MG63 (cell line): ENCODE data around the gene SNRPB. TPM values are rescaled to one million over a fixed set of nuclear protein-coding genes. Genes with fewer than 3 reads are reported as not detected.

Experiments used
- DNase-seq: peaks from one replicate; pipeline ENCODE4 v3.0.0-alpha.2; 2020
- H3K27me3 ChIP-seq: fragments of 250-450 bp; sonication (Bioruptor Pico); 2 replicates; pipeline ENCODE4 v1.5.1; 2020; ENCODE audit warnings: mild to moderate bottlenecking, moderate library complexity
- H3K36me3 ChIP-seq: fragments of 250-450 bp; sonication (Bioruptor Pico); 2 replicates; pipeline ENCODE4 v1.5.1; 2020; ENCODE audit warnings: mild to moderate bottlenecking, moderate library complexity
- H3K4me3 ChIP-seq: fragments of 250-450 bp; sonication (Bioruptor Pico); 2 replicates; pipeline ENCODE4 v1.5.1; 2020; ENCODE audit warnings: mild to moderate bottlenecking, moderate library complexity
- H3K9me3 ChIP-seq: fragments of 250-450 bp; sonication (Bioruptor Pico); 2 replicates; pipeline ENCODE4 v1.5.1; 2020; ENCODE audit warnings: mild to moderate bottlenecking, moderate library complexity
- total RNA-seq: library from RNA; depleted of rRNA; stranded (reverse); fragments of >200 nt; shearing (Covaris generic); gene quantifications from 2 replicates; pipeline ENCODE4 v1.2.3, GENCODE V29; 2014; ENCODE audit warnings: low replicate concordance

SNRPB gene
- total RNA-seq, 1 experiment from 2014 or later: 775 TPM

DNA sequence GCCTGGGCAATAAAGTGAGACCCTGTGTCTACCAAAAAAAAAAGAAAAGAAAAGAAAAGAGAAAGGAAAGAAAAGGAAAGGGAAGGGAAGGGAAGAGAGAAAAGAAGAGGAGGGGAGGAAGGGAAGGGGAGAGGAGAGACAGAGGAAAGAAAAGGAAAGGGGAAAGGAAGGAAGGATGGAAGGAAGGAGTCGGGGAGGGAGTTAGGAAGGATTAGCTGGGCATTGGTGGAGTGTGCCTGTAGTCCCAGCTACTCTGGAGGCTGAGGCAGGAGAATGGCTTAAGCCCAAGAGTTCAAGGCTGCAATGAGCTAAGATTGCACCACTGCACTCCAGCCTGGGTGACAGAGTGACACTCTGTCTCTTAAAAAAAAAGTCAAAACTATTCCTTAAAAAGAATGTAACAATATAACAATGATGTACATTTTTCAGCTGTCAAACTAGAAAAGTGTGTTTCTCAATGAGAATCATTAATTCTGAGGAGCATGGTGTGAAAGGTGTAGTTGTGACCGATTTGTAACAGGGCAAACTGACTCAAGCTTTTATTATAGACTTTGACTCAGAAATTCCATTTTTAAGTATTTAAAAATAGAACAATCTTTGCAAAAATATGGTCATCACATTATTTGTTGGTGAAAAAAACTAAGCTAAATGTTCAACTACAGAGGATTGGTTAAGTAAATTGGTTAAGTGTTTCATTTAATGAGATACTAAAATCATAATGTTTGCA is 14.7 kb downstream of the SNRPB start:
- DNase-seq: no peak
- Histone ChIP-seq H3K36me3 (peaks cover 14% of the 10 kb centered on the region), H3K27me3 (no peaks in the 10 kb centered on the region), H3K9me3 (no peaks in the 10 kb centered on the region), H3K4me3 (no peak overlapping the region)

DNA sequence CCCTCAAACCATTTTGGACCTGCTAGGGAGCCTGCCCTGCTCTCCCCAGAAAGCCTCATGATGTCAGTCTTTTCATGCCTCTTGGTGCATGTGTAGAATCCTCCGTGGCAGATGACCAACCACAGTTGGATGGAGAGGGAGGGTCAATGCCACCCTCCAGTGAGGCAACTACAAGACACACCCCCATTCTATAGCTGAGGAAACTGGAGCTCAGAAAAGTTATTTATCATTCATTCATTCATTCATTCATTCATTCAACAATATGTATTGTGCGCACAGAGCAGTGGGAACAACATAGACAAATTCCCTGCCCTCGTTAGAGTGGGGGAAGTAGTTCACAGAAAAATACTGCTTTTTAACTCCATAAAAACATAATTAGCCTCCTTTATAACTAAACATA is 16.8 kb downstream of the SNRPB start:
- Histone ChIP-seq H3K36me3 (no peaks in the 10 kb centered on the region), H3K27me3 (no peaks in the 10 kb centered on the region), H3K9me3 (no peaks in the 10 kb centered on the region), H3K4me3 (no peak overlapping the region)
- DNase-seq: no peak

DNA sequence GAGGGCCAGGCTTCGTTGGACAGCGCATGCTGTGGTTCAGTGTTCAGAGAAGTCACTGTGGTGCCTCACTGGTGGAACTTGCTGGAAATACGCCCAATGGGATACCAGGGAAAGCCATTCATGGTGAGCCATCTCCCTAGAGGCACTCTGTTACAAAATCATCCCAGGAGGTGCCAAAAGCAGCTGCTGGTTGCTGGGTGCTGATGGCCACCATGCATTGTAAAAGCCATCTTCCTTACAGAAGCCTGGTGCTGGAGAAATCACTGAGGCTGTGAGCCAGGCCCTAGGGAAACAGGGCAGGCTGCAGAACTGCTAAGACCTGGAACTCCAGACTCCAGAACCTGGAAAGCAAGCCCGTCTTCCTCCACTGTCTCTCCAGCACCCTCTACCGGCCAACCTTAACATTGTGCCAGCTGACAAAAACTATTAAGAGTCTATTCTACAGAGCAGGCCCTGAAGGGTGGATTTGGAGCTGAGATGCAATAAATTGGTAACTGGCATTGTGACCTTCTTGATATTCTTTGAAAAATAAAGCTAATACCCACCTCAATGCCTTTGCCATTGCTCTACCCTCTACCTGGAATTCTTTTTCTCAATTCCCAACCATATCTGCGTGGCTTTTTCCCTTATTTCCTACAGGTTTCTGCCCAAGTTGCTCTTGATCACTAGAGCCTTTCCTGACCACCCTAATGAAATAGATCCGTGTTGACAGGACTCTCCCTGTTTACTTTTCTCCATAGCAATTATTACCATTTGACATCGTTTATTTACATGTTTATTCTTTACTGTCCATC is 18.5 kb downstream of the SNRPB start:
- H3K9me3 ChIP-seq: no peaks in the 10 kb centered on the region
- no peaks in the 10 kb centered on the region for H3K27me3 ChIP-seq
- no peak overlapping the region for H3K4me3 ChIP-seq
- DNase-seq: peak; percentile 64
- H3K36me3 ChIP-seq: no peaks in the 10 kb centered on the region

DNA sequence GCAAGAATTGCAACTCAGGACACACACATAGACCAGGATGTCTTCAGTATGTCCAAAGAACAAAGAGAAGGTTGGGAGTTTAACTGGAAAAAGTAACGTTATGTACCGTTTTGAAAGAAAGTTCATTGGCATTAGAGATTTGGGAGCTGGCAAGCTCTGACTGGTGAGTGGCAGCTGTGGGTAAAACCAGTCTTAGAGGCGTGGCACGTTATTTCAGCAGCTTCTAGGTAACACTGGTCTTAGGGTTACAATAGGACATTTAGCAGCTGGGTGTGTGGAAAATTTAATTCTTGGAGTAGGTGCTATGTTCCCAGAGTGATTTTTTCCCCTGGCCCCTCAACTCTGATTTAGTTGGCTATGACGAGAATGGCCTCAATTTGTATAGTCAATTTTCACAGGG is 19.2 kb downstream of the SNRPB start:
- Histone ChIP-seq H3K4me3 (no peak overlapping the region), H3K36me3 (no peaks in the 10 kb centered on the region)
- DNase-seq: no peak

DNA sequence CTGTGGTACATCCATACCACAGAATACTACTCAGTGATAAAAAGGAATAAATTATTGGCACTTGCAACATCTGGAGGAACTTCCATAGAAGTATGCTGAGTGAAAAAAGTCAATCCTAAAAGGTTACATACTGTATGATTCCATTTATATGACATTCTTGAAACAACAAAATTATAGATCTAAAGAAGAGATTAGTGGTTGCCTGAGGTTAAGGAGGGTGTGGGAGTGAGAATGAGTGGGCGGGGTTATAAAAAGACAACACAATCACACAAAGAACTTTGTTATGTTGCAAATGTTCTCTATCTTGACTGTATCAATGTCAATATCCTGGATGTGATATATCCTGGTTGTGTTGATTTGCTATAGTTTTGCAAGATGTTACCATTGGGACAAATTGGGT is 21.2 kb downstream of the SNRPB start:
- H3K36me3 ChIP-seq: no peaks in the 10 kb centered on the region
- no peaks in the 10 kb centered on the region for H3K27me3 ChIP-seq
- no peak overlapping the region for H3K4me3 ChIP-seq
- H3K9me3 ChIP-seq: no peaks in the 10 kb centered on the region
- DNase-seq: no peak

More for the DNA sequence above, 19.2 kb downstream of the SNRPB start:
- no peaks in the 10 kb centered on the region for H3K27me3 ChIP-seq
- no peaks in the 10 kb centered on the region for H3K9me3 ChIP-seq

DNA sequence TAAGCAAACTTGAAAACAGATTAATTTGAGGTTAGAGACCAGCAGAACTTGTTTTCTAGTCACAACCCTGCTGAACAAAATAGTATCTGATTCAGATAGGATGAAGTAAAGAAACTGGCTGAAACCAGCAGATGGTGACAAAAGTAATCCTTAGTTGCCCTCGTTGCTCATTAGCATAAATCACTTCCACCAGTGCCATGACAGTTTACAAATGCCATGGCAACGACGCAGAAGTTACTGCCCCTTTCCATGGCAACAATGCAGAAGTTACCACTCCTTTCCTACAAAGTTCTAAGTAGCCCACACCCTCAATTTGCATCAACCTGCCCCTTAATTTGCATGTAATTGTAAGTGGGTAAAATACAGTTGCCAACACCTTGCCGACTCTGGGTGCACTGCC is 23.7 kb downstream of the SNRPB start:
- Histone ChIP-seq H3K36me3 (no peaks in the 10 kb centered on the region), H3K9me3 (no peaks in the 10 kb centered on the region), H3K27me3 (no peaks in the 10 kb centered on the region), H3K4me3 (no peak overlapping the region)
- no peak for DNase-seq

DNA sequence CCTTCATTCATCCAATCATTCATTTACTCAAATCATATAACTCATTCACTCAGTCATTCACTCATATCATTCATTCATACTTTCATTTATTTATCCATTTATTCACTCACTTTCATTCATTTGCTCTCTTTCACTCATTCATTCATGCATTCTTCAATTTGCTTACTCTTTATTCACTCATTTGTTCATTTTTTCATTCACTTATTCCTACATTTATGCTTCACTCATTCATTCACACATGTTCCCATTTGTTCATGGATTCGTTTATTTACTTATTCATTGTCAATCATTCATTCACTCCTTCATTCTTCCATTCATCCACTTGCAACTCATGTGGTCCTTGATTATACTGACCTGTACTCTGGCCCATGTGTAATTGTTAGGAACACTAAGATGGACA is 39.4 kb downstream of the SNRPB start:
- Histone ChIP-seq H3K27me3 (no peaks in the 10 kb centered on the region), H3K4me3 (no peak overlapping the region), H3K9me3 (no peaks in the 10 kb centered on the region), H3K36me3 (no peaks in the 10 kb centered on the region)
- DNase-seq: no peak

DNA sequence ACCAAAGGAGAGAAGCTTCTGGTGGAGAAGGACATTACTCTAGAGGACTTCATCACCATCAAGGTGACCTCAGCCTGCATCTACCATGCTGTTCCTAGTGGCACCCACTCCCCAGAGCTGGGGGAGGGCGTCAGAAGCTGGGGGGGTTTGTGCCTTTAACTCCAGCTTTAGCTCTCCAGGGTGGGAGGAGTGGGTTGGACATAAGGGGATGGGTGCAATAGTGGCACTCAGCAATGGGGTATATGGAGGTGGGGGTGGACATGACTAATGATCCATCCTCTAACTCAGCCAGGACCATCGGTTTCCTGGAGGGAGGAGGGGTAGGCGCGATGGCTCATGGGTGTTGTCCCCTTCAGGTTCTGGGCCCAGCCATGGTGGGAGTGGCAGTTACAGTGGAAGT is 40.1 kb downstream of the SNRPB start:
- Histone ChIP-seq H3K9me3 (no peaks in the 10 kb centered on the region), H3K4me3 (no peak overlapping the region), H3K36me3 (no peaks in the 10 kb centered on the region), H3K27me3 (no peaks in the 10 kb centered on the region)
- DNase-seq: no peak

DNA sequence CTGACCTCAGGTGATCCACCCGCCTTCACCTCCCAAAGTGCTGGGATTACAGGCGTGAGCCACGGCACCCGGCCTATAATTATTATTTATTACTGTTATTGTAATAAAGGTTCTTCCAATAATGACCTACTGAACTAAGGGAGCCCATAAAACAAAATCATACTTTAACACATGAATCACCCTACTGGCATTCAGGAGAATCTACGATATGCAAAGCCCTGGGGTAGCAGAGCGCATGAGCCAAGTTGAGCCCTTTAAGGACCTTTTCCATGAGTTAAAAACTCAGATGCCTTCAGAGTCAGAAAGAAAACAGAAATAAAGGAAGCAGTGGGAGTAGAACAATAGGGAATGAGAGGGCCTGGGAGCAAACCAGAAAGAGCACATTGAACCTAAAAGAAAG is 41.5 kb downstream of the SNRPB start:
- Histone ChIP-seq H3K36me3 (no peaks in the 10 kb centered on the region), H3K9me3 (no peaks in the 10 kb centered on the region), H3K4me3 (no peak overlapping the region), H3K27me3 (no peaks in the 10 kb centered on the region)
- DNase-seq: no peak

DNA sequence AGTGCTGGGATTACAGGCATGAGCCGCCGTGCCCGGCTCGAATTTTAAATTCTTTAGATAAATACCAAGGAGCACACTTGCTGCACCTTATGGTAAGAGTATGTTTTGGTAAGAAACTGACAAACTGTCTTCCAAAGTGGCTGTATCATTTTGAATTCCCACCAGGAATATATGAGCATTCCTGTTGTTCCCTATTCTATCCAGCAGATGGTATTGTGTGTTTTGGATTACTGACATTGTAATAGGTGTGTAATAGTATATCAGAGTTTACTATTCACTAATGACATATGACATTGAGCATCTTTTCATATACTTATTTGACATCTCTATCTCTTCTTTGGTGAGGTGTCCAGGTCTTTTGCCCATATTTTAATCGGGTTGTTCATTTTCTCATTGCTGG is 49.3 kb downstream of the SNRPB start:
- H3K9me3 ChIP-seq: no peaks in the 10 kb centered on the region
- H3K4me3 ChIP-seq: no peak overlapping the region
- no peaks in the 10 kb centered on the region for H3K27me3 ChIP-seq
- H3K36me3 ChIP-seq: no peaks in the 10 kb centered on the region
- DNase-seq: no peak

DNA sequence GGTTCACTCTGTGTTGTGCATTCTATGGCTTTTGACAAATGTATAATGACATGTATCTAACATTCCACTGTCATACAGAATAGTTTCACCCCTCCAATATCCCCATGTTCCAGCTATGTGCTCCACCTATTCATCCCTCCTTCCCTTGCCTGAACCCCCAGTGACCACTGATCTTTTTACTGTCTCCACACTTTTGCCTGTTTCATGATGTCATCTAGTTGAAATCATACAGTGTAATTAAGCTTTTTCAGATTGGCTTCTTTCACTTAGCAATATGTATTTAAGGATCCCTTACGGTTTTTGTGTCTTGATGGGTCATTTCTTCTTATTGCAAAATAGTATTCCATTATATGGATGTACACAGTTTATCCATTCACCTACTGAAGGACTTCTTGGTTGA is 50.1 kb downstream of the SNRPB start:
- Histone ChIP-seq H3K4me3 (no peak overlapping the region), H3K27me3 (no peaks in the 10 kb centered on the region), H3K9me3 (no peaks in the 10 kb centered on the region), H3K36me3 (no peaks in the 10 kb centered on the region)
- DNase-seq: no peak

DNA sequence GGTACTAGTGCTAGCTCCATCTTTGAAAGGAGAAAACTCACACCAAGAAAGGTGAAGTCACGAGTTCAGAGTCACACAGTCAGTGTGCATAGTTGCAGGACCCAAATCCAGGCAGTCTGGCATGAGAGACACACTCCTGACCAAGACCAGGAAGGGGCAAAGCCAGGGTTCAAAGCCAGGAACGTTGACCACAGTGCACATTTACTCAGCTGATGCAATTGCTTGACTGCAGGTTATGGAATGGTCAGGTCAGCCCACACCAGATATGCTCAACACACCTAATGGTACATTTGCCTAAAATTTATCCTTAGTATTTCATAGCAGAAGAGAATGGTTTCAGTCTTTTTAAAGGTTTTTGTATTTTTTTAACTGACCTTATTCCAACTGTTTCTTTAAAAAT is 52.2 kb downstream of the SNRPB start:
- Histone ChIP-seq H3K27me3 (no peaks in the 10 kb centered on the region), H3K4me3 (no peak overlapping the region), H3K9me3 (no peaks in the 10 kb centered on the region), H3K36me3 (no peaks in the 10 kb centered on the region)
- no peak for DNase-seq

DNA sequence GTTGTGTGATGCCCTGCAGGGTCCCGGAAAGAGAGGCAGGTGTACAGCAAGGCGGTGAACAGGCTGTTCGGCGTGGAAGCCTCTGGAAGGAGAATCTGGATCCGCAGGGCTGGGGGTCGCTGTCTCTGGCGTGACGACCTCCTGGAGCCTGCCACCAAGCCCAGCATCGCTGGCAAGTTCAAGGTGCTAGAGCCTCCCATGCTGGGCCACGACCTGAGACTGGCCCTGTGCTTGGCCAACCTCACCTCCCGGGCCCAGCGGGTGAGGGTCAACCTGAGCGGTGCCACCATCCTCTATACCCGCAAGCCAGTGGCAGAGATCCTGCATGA is 53.4 kb downstream of the SNRPB start:
- Histone ChIP-seq H3K27me3 (no peaks in the 10 kb centered on the region), H3K4me3 (no peak overlapping the region), H3K36me3 (no peaks in the 10 kb centered on the region), H3K9me3 (no peaks in the 10 kb centered on the region)
- no peak for DNase-seq

DNA sequence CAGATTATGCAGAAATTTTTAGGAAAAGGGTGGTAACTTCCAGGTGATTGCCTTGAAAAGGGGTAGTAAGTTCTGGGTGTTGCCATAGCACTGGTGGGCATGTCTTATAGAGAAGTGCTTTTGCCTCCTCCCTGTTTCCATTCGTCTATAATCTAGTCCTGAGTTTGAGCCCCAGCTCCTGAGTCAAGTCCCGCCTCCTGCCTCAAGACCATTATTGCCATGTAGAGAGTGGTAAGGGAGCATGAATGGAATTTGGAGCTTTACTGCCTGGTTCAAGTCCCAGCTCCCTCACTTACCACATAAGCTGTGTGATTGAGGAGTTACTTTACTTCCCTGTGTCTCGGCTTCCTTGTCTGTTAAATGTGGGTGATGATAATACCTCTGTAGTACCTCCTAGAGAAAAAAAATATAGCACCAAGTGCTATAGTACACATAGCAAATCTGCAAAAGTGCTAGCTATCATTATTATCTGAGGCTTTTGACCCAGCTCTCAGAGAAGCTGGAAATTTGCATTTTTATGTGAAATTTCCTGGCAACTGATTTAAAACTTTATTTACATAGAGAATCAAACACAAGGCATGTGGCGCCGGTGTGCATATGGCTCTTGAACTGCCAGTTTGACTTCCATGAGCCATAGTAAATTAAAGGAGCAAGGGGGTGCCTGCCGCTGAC is 53.9 kb downstream of the SNRPB start:
- Histone ChIP-seq H3K9me3 (no peaks in the 10 kb centered on the region), H3K36me3 (no peaks in the 10 kb centered on the region), H3K27me3 (no peaks in the 10 kb centered on the region), H3K4me3 (no peak overlapping the region)
- DNase-seq: no peak
